ENCODE data around the gene CD83.

Gene CD83

DNA sequence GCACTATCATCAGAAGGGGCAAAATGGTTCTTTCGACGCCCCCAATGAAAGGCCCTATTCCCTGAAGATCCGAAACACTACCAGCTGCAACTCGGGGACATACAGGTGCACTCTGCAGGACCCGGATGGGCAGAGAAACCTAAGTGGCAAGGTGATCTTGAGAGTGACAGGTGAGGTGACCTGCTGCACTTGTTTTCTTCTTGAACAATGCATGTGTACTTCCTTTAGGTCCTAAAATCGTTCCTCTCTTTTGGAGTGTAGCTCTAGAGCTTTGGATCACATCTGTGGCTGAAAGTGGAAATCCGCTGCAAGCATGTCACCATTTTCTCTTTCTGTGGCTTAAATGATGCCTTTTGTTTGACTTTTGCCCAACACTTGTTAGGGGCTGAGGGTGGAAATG is 14.0 kb downstream of the CD83 start:
- TF ChIP-seq, protein P1, sequence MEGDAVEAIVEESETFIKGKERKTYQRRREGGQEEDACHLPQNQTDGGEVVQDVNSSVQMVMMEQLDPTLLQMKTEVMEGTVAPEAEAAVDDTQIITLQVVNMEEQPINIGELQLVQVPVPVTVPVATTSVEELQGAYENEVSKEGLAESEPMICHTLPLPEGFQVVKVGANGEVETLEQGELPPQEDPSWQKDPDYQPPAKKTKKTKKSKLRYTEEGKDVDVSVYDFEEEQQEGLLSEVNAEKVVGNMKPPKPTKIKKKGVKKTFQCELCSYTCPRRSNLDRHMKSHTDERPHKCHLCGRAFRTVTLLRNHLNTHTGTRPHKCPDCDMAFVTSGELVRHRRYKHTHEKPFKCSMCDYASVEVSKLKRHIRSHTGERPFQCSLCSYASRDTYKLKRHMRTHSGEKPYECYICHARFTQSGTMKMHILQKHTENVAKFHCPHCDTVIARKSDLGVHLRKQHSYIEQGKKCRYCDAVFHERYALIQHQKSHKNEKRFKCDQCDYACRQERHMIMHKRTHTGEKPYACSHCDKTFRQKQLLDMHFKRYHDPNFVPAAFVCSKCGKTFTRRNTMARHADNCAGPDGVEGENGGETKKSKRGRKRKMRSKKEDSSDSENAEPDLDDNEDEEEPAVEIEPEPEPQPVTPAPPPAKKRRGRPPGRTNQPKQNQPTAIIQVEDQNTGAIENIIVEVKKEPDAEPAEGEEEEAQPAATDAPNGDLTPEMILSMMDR (IDR thresholded peaks at IDR 0.05), result no peak
- no peak for TF ChIP-seq ZFX (IDR thresholded peaks at IDR 0.05; ENCODE audit: borderline replicate concordance)
- H3K27ac ChIP-seq, result no peak overlapping the region

DNA sequence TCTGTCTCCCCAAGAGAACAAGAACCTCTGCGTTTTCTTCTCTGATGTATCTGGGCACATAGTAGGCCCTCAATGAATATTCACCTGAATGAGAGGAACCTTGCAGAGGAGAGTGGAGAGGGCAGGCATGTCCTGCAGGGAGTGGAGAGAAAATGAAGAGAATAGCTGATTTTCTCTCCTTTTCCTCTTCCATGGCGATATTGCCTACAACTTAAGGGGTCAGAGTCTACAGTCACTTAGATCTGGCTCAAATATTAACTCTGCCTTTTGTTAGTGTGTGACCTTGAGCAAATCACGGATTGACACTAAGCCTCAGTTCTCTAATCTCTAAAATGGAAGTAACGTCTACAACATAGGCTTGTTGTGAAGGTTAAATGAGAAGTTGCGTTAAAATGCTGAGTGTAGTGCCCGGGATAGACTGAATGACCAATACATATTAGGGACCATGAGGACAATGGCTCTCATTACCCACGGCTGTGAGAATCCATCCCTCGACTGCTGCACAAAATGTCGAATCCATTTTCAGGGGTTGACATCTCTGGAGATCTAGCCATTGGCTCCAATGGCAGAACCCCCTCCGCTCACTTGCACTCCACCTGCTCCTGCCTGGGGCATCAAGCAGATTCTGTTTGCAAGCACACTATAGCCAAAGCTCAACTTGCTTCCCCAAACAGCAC is 14.8 kb downstream of the CD83 start:
- H3K27ac ChIP-seq, result no peak overlapping the region
- TF ChIP-seq, protein P1 (IDR thresholded peaks at IDR 0.05), result no peak
- TF ChIP-seq ZFX (IDR thresholded peaks at IDR 0.05; ENCODE audit: borderline replicate concordance), result no peak

DNA sequence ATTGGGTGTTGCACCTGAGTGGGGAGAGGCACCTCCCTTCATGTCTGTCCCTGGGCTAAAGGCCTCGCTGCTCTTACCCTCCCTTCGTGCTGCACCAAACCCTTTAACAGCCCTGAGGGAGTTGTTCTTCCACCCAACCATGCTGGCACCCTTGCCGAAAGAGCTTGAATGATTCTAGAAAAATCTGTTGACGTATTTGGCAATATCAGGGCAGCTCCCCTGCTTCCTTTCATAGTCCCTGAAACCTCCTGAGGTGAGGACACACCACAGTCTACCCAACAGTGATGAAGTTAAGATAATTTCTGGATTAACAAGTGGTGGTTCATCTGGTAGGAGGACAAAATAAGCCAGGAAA is 15.3 kb downstream of the CD83 start:
- no peak for TF ChIP-seq ZFX (IDR thresholded peaks at IDR 0.05; ENCODE audit: borderline replicate concordance)
- TF ChIP-seq, protein P1 (IDR thresholded peaks at IDR 0.05), result no peak
- no peak overlapping the region for H3K27ac ChIP-seq

DNA sequence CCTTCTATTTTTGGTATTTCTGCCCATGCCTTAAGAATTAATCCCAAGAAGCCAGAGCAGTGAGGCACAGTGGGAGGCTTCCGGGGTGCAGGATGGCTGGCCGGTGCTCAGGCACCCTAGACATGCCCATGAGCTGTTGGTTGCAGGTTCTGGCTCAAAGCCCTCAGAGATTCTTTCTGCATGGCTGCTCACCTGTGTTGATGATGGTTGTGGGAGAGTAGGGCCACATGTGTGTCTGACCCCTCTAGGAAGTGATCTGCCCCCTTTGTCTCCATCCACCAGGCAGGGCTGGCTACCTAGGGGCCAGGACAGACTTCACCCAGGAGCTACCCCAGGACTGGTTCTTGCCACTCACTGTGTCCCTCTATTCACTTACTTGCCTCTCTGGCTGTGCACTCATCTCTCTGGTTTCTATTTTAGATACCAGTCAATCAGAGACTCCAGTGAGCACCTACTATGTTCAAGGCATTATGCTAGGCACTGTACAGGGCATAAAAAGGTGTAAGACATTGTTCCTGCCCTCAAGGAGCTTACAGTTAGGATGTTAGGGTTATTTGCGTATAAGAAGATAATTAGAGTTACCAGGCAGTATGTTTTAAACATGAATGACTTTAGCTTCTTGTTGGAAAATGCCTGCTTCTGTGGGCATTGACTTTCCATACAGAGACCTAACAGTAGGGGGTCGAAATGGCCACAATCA is 16.8 kb downstream of the CD83 start:
- TF ChIP-seq, protein P1 (IDR thresholded peaks at IDR 0.05), result no peak
- TF ChIP-seq ZFX (IDR thresholded peaks at IDR 0.05; ENCODE audit: borderline replicate concordance), result no peak
- H3K27ac ChIP-seq, result no peak overlapping the region

DNA sequence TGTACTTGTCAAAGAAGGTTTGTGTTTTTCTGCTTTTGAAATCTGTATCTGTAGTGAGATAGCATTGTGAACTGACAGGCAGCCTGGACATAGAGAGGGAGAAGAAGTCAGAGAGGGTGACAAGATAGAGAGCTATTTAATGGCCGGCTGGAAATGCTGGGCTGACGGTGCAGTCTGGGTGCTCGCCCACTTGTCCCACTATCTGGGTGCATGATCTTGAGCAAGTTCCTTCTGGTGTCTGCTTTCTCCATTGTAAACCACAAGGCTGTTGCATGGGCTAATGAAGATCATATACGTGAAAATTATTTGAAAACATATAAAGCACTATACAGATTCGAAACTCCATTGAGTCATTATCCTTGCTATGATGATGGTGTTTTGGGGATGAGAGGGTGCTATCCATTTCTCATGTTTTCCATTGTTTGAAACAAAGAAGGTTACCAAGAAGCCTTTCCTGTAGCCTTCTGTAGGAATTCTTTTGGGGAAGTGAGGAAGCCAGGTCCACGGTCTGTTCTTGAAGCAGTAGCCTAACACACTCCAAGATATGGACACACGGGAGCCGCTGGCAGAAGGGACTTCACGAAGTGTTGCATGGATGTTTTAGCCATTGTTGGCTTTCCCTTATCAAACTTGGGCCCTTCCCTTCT is 18.4 kb downstream of the CD83 start:
- no peak overlapping the region for H3K27ac ChIP-seq
- TF ChIP-seq ZFX (IDR thresholded peaks at IDR 0.05; ENCODE audit: borderline replicate concordance), result no peak
- TF ChIP-seq, protein P1 (IDR thresholded peaks at IDR 0.05), result no peak

DNA sequence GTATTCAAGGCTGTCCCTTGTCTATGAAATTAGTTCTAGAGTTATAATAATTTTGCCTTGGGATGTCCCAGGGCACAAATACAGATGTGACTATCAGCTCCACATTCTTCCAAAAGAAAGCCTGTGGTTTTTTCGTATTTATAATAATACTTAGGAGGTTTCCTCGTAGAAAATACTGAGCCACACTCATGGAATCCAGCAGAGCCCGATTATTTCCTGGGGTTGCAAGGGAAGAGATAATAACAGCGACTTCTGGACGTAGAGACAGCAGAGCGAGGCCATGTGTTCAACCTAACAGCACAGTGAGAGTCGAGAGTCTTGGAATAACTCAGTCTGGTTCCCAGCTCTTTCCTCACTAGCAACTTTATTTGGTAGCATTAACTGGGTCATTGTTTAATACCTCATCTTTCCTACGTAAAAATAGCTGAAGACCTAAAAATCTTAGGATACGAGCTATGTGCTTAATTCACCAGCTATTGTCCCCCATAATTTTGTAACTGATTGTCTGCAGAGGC is 21.2 kb downstream of the CD83 start:
- TF ChIP-seq, protein P1 (IDR thresholded peaks at IDR 0.05), result no peak
- TF ChIP-seq ZFX (IDR thresholded peaks at IDR 0.05; ENCODE audit: borderline replicate concordance), result no peak
- no peak overlapping the region for H3K27ac ChIP-seq

Measured in 22Rv1 (cell line).